GM18907 (cell line): Measurements from ENCODE around the gene CRYBG1.

Experiments used
- ATAC-seq: cut with Tn5 transposase; IDR thresholded peaks from one replicate; pipeline ENCODE4 v1.9.1; 2021; ENCODE audit warnings: mild to moderate bottlenecking, moderate library complexity; ENCODE audit not compliant: unreplicated experiment

Gene CRYBG1

DNA sequence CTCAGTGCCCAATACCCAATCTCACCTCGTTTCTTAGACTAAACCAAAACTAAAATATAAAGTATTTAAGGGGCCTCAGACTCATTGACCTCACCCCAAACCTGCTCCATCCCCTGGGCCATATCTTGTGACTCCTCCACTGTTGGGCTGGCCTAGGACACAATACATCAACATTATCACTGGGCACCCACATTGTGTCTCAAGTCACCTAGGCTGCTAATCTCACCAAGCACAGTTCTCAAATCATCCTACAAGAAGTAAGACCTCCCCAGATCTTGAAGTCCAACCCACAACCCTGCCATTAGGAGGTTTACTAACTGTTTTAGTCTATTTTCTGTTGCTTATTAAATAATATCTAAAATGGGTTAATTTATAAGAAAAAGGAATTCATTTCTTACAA is 96.2 kb downstream of the CRYBG1 start:
- ATAC-seq, result no peak

- ATAC-seq, result no peak
Observed at GRCh38 chr6:106458021-106458986, 97.8 kb downstream of the CRYBG1 start.

GRCh38 chr6:106460481-106460880 is 100.0 kb downstream of the CRYBG1 start:
- ATAC-seq, result no peak

GRCh38 chr6:106461084-106461483 is 100.6 kb downstream of the CRYBG1 start:
- no peak for ATAC-seq

- no peak for ATAC-seq
Observed at GRCh38 chr6:106462923-106463557, 102.5 kb downstream of the CRYBG1 start.

DNA sequence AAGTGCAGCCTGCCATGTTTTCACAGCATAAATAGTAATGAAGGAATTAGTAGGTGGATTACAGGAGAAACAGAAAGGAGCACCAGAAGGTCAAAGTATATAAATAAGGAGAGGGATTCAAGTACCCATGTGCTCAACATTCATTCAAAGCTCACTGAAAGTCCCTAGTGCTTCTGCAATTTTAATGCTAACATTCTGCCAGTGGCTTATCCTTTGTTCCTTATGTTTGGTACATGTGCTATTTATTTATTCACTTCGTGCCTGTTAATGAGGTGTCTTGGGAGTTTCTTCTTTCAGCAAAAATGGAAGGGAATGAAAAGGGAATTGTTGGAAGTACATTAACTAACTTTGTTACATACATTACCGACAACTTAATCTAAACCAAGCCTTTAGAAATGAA is 105.7 kb downstream of the CRYBG1 start:
- ATAC-seq, result no peak

- no peak for ATAC-seq
Observed at GRCh38 chr6:106468935-106469334, 108.4 kb downstream of the CRYBG1 start.

DNA sequence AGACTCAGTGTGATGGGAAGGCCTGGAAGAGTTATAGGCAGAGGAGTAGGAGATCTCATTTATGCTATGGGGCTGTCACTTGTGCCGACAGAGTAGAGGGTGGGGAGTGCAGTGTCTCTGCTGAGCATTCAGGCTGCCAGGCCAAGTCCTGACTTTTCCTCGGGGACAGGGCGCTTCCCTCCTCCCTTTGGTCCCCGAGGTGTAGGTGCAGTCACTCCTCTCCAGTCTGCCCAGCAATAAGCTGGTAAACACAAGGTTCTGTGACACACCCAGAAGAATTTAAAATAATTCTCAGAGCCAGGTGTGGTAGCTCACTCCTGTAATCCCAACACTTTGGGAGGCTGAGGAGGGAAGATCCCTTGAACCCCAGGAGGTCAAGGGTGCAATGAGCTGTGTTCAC is 109.4 kb downstream of the CRYBG1 start:
- ATAC-seq, result no peak

GRCh38 chr6:106470316-106470715 is 109.8 kb downstream of the CRYBG1 start:
- no peak for ATAC-seq

- no peak for ATAC-seq
Observed at GRCh38 chr6:106470811-106471210, 110.3 kb downstream of the CRYBG1 start.

- ATAC-seq, result no peak
Observed at GRCh38 chr6:106473812-106474211, 113.3 kb downstream of the CRYBG1 start.

DNA sequence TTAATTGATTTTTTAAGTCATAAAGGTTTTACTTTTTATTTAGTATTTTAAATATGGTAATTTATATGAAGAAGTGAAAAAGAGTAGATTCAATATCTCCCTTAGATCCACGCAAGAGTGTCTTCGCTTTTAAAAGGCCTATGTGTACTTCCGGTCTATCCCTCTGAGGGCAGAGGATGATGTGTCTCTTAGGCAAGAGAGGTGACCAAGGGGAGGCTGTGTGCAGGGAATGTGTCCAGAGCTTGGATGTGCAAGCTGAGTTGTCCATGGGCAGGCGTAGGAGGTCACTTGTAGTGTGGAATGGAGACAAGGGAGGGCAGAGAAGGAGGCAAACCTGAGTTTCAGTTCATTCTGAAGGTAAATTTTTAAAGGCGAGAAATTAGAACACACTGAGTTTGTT is 113.9 kb downstream of the CRYBG1 start:
- ATAC-seq, result no peak

DNA sequence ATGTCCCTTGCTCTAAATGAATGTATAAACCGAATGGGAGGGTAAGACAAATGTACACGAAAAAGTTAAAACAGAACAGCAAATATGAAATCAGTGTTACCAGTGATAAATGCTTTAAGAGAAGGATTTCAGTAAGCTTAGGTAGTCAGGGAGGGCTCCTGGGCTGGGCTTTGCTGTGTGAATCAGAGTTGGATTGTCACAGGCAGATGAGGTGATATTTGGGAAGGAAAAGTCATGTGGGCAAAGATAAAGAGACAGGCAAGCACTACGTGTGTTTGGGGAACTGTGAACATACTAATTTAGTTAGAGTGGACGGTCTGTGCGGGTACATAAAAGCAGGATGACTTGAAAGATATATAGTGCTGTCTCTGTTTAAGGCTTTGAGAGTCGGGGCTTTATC is 114.8 kb downstream of the CRYBG1 start:
- ATAC-seq, result no peak

DNA sequence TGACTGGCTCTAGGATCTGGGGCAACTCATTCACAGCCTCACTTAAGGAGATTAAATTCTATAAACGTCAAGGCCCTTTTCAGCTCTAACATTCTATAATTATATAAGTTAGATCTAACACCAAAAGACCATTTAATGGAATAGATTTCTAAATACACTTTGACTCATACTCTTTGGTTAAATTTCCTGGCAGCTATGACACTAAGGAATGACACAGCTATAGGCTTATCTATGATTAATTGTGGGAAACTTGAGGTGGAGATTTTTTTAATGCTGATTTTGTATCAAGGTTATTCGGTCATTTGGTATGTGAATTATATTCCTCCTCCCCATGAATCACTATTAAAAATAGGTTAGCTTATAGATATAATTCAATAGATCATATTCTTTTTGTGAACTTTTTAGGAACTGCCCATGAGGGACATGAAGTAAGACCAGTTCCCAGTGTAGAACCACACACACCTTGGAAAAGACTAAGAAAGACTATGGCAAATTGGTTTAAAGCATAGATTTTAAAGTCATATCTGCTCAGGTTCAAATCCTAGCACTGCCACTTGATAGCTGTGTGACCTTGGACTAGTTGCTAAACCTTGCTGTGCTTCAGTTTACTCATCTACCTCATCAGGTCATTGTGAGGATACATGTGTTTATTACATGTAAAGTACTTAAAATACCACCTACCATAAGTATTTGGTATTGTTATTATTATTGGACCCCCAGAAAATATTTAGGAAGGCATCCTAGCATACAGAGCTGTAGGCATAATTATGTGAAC is 116.0 kb downstream of the CRYBG1 start:
- no peak for ATAC-seq

DNA sequence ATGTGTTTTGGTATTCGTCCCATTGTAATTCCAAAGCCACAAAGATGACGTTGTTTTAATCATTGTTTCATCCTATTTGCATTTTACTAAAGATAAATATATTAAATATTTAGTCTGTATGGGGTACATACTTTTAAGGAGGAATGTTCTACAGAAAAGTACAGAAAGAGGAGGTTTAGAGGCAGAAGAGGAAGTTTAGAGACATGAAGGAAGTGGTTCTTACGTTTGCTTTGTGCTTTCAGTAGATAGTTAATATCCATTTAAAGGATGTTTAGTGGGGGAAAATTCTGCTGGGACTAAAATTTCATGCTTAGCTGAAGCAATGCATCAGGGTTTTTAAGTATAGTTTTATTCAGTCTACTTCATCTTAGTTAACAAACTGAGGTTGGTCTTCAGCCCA is 116.6 kb downstream of the CRYBG1 start:
- no peak for ATAC-seq

DNA sequence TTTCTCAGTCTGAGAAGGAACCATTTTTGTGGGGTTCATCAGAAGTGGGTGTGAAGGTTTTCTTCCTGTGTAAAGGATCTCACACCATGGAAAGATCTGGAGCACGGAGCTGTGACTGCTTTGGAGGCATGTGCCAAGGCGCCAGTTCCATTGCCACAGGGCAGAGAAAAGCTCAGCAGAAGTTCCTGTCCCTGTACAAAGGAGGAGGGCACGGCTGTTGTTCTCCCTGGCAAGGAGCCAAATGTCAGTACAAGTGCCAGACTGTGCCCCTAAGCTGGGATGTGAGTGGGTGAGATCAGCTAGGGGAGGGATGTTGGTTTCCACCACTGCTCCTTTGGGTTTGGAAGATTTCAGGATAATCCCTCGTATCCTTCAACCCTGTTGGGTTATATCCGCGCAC is 117.3 kb downstream of the CRYBG1 start:
- no peak for ATAC-seq

GRCh38 chr6:106486236-106486635 is 125.7 kb downstream of the CRYBG1 start:
- no peak for ATAC-seq

DNA sequence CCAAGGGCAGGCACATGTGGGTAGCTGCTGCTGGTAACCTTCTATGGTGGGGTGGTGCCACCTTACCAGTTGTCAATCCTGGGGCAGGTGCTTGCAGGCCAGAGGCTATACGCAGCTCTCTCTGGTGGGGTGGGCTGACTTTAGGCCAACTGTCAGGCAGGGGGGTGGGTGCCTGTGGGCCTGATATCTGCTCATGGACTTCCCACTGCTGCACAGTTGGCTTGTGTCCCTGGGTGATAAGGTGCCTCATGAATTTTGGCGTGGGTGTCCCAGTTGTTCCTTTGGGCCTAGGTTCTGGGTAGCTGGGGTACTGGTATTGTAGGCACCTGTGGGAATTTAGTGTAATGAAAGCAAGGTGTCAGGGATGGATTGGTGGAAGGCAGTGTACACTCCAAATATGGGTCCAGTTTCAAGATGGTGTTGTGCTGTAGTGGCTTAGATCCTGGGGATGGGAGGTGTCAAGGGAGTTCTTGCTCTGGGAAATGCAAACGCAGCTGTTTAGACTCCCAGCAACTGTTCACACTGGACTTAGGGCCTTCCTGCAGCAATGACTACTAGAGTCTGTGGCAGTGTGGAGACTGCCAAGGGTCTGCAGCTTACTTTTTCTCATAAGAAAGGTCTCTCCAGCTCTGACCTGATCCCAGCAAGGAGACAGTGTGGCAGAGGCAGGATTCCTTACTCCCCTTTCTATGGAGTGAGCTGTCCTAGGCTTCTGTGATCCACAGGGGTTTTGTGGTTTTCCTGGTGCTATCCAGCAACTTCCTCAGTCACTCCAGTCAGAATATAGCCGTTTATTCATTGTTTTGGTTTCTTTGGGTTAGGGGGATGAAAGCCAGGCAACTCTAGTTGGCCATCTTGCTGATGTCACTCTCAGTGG is 128.2 kb downstream of the CRYBG1 start:
- no peak for ATAC-seq

DNA sequence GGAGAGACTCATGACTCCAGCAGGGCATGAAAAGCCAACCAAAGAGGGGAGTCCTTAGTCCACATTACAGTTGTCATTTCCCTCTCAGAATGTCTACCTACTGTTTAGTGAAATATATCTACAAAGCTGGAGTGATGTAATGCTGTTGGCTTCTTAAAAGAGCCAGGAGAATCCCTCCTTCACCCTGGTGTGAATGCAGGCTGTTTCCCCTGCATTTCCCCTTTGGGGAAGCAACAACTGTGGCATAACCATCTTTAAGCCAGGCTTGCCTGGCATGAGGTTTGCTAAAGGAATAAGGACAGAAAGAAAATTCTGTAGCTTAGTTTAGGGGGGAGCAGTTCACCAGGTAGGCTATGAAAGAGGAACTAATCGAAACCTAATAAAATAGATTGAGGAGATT is 129.5 kb downstream of the CRYBG1 start:
- no peak for ATAC-seq

DNA sequence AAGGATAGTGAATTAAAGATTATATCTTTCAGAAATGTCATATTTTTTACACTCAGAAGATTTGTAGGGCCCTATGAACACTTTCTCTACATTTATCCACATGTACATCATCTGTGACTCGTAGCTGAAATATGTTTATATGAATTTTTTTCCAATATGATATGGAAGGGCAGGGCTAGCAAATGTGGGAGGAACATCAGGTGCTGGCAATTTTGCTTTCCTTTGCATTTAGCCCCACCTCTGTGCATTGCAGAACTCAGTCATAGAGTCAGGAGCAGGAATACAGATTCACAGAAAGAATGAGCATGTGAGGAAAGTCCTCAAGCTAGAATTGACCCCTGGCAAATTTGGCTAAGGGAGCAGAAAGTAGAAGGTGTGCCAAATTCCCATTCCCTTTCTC is 129.9 kb downstream of the CRYBG1 start:
- ATAC-seq, result no peak

- ATAC-seq, result no peak
Observed at GRCh38 chr6:106490974-106491373, 130.5 kb downstream of the CRYBG1 start.
